ENCODE measurements around the gene UBE4B. TPM values are rescaled to one million over a fixed set of nuclear protein-coding genes. Genes with fewer than 3 reads are reported as not detected.
A peak's percentile ranks its signal among the peaks of the same experiment; 100 is the strongest.

UBE4B gene
- 37.6 TPM for polyA plus RNA-seq (2013)

DNA sequence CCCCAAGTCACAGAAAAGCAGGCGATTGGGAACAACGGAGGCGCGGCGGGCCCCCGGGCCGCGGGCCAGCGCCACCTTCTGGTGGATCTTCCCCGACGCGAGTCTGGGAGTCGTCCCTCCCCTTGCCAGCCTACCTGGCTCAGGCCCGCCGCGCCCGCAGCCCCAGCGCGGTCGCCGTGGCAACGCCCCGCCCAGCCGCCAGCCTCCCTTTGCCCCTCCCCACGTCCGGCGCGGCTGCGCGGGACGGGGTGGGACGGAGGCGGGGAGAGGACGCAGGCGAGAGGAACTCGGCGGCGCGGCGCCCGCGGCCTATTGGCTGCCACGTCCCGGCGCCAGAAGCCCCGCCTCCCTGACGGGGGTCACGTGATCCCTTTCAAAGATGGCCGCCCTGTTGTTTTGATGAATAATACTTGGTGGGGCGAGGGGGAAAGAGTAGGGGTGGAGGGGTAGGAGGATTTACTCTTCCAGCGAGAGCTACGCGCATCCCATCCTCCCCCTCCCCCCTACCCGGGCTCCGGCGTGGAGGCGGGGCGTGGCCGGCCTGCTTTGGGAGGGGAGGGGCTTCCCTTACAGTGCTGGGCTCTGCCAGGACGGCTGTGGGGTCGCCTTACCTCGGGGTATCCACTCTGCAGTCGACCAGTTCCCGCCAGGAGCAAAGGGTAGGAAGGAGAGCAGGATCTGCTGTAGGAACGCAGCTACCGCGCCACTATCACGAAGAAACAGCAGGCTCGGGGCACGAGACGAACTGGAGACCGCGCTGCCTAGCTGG lies at the start of gene UBE4B:
Gene UBE4B (plus strand): TSS at position 369 of the 769 bp plus-strand sequence. CDS start 713 bp downstream, outside the sequence.
- DNase-seq = peak; percentile 98 to 99 (median 99)
- Histone ChIP-seq H3K27me3 (replicated peaks in 2 of 5; ENCODE audit: control insufficient read depth in 4 of 5, insufficient read depth in 5 of 5, low read length in 4 of 5) (no peaks in the 10 kb centered on the region), H3K27ac (ENCODE audit: insufficient read depth in 1 of 2, low read depth in 1 of 2, low read length in 2 of 2, poor library complexity in 1 of 2, severe bottlenecking in 2 of 2) (peak within 1 kb of the TSS; percentile 85 to 93), H3K4me1 (ENCODE audit: control extremely low read depth in 1 of 4, control insufficient read depth in 4 of 4, insufficient read depth in 4 of 4, low read length in 3 of 4) (peaks cover 13 to 23% (median 18%) of the 10 kb centered on the region in 4 experiments), H3K4me3 (ENCODE audit: control insufficient read depth in 1 of 7, extremely low read depth in 1 of 7, insufficient read depth in 4 of 7, low read depth in 2 of 7, low read length in 6 of 7) (peak within 1 kb of the TSS; percentile 93 to 100 (median 98)), H3K36me3 (ENCODE audit: control insufficient read depth in 4 of 4, insufficient read depth in 4 of 4, low read length in 3 of 4) (peaks cover 1 to 6% (median 4%) of the 10 kb centered on the region in 4 experiments), H3K9me3 (ENCODE audit: control extremely low read depth in 1 of 5, control insufficient read depth in 4 of 5, insufficient read depth in 2 of 5, low read depth in 1 of 5, low read length in 4 of 5) (no peaks in the 10 kb centered on the region)
- ChIA-PET POLR2A (interaction anchor here (1.0 kb wide), 1 partner anchor 41 kb away, joined by 4 read pairs; no protein-coding TSS in a partner anchor), CTCF (interaction anchor here (0.5 to 2.2 kb wide), 4 partner anchors 14 to 161 kb away, joined by 3 to 6 read pairs (median 5); partner anchors contain the start of genes LZIC and NMNAT1)
- 0% methylated on average over 50 of the region's 73 CpGs for WGBS (ENCODE audit: insufficient coverage)

DNA sequence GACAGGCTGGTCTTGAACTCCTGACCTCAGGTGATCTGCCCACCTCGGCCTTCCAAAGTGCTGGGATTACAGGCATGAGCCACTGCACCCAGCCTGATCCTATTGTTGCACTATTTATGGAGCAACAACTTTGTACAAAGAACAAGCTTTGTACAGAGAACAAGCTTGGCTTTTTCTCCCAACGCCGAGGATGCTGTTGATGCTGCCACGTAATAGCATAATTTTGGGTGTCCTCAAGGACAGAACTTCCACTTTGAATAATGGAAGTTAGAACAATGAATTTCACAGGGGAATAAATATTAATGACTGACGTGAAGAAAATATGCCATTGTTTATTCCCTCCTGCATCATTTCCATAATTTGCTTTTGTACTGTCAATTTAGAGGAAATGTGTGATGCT lies 48.5 kb upstream of the UBE4B start:
- no peaks in the 10 kb centered on the region for H3K9me3 ChIP-seq (ENCODE audit: control extremely low read depth in 1 of 5, control insufficient read depth in 4 of 5, insufficient read depth in 2 of 5, low read depth in 1 of 5, low read length in 4 of 5)
- H3K27ac ChIP-seq (ENCODE audit: insufficient read depth in 1 of 2, low read depth in 1 of 2, low read length in 2 of 2, poor library complexity in 1 of 2, severe bottlenecking in 2 of 2) = no peak overlapping the region
- no peaks in the 10 kb centered on the region for H3K27me3 ChIP-seq (replicated peaks in 2 of 5; ENCODE audit: control insufficient read depth in 4 of 5, insufficient read depth in 5 of 5, low read length in 4 of 5)
- H3K4me3 ChIP-seq (ENCODE audit: control insufficient read depth in 1 of 7, extremely low read depth in 1 of 7, insufficient read depth in 4 of 7, low read depth in 2 of 7, low read length in 6 of 7) = no peak overlapping the region
- peaks cover 3 to 19% (median 8%) of the 10 kb centered on the region in 4 experiments for H3K36me3 ChIP-seq (ENCODE audit: control insufficient read depth in 4 of 4, insufficient read depth in 4 of 4, low read length in 3 of 4)
- WGBS (ENCODE audit: insufficient coverage) = 96% methylated on average over 4 of the region's 5 CpGs
- H3K4me1 ChIP-seq (ENCODE audit: control extremely low read depth in 1 of 4, control insufficient read depth in 4 of 4, insufficient read depth in 4 of 4, low read length in 3 of 4) = no peaks in the 10 kb centered on the region
- ChIA-PET CTCF (no interaction called here), POLR2A (no interaction called here)
- no peak for DNase-seq

DNA sequence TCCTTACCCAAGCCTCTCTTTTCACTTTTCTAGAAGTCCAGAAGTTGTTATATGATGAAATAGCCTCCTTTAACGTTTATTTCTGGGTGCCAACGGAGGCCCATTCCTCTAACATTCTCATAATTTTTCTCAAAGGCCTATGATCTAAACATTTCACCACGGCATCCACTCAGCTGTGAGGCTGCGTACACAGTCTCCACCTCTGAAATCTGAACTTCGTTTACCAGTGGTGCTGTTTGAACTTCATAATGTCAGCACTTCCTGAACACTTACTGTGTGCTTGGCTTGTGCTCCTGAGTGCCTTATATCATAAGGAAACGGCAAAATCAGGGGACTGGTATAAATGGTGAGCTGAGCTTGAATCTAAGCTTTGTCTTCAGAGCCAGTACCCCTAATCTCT lies 47.8 kb upstream of the UBE4B start:
- H3K27ac ChIP-seq (ENCODE audit: insufficient read depth in 1 of 2, low read depth in 1 of 2, low read length in 2 of 2, poor library complexity in 1 of 2, severe bottlenecking in 2 of 2) = no peak overlapping the region
- CTCF ChIA-PET = no interaction called here
- no peak overlapping the region for H3K4me3 ChIP-seq (ENCODE audit: control insufficient read depth in 1 of 7, extremely low read depth in 1 of 7, insufficient read depth in 4 of 7, low read depth in 2 of 7, low read length in 6 of 7)
- H3K4me1 ChIP-seq (ENCODE audit: control extremely low read depth in 1 of 4, control insufficient read depth in 4 of 4, insufficient read depth in 4 of 4, low read length in 3 of 4) = no peaks in the 10 kb centered on the region
- POLR2A ChIA-PET = no interaction called here
- H3K36me3 ChIP-seq (ENCODE audit: control insufficient read depth in 4 of 4, insufficient read depth in 4 of 4, low read length in 3 of 4) = peaks cover 3 to 19% (median 8%) of the 10 kb centered on the region in 4 experiments
- no peaks in the 10 kb centered on the region for H3K9me3 ChIP-seq (ENCODE audit: control extremely low read depth in 1 of 5, control insufficient read depth in 4 of 5, insufficient read depth in 2 of 5, low read depth in 1 of 5, low read length in 4 of 5)
- no peak for DNase-seq
- H3K27me3 ChIP-seq (replicated peaks in 2 of 5; ENCODE audit: control insufficient read depth in 4 of 5, insufficient read depth in 5 of 5, low read length in 4 of 5) = no peaks in the 10 kb centered on the region
- 75% methylated on average over 5 of the region's 6 CpGs for WGBS (ENCODE audit: insufficient coverage)

DNA sequence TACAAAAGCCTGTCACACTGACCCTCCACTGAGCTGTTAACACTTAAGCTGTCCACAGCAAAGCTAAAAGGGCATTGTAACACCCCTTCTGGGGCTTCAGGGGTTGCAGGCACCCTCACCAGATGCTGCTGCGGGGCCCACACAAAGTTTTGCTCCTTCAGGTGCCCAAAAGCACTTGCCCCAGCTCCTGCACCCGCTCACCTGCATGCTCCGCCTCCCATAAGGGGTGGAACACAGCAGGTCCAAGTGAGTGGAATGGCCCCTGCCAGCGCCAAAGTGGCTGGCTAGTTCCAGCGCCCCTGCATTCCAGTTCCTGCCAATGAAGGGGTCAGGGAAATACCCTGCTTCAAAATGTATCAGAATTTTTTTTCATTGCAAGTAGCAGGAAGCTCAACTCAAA lies 43.0 kb upstream of the UBE4B start:
- no peak overlapping the region for H3K27ac ChIP-seq (ENCODE audit: insufficient read depth in 1 of 2, low read depth in 1 of 2, low read length in 2 of 2, poor library complexity in 1 of 2, severe bottlenecking in 2 of 2)

DNA sequence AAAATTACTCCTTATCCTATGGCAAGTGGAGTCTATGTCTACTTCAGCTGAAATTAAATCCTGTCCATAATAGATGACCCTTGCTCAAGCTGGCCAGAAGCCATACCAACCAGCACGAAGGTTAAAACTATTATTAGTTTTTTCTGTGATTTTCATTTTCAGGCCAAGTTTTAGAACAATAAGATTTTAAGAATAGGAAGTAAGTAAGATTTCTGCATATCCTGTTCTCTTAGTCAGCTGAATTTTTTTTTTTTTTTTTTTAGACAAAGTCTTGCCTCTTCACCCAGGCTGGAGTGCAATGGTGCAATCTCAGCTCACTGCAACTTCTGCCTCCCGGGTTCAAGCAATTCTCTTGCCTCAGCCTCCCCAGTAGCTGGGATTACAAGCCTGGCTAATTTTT lies 41.8 kb upstream of the UBE4B start:
- POLR2A ChIA-PET = interaction anchor here (0.6 kb wide), 1 partner anchor 319 kb away, joined by 3 read pairs; no protein-coding TSS in a partner anchor
- Histone ChIP-seq H3K9me3 (ENCODE audit: control extremely low read depth in 1 of 5, control insufficient read depth in 4 of 5, insufficient read depth in 2 of 5, low read depth in 1 of 5, low read length in 4 of 5) (no peaks in the 10 kb centered on the region), H3K4me1 (ENCODE audit: control extremely low read depth in 1 of 4, control insufficient read depth in 4 of 4, insufficient read depth in 4 of 4, low read length in 3 of 4) (peaks cover 0 to 13% (median 1%) of the 10 kb centered on the region in 4 experiments), H3K27me3 (replicated peaks in 2 of 5; ENCODE audit: control insufficient read depth in 4 of 5, insufficient read depth in 5 of 5, low read length in 4 of 5) (peaks cover 0 to 27% (median 8%) of the 10 kb centered on the region in 5 experiments), H3K4me3 (ENCODE audit: control insufficient read depth in 1 of 7, extremely low read depth in 1 of 7, insufficient read depth in 4 of 7, low read depth in 2 of 7, low read length in 6 of 7) (no peak overlapping the region), H3K36me3 (ENCODE audit: control insufficient read depth in 4 of 4, insufficient read depth in 4 of 4, low read length in 3 of 4) (no peaks in the 10 kb centered on the region), H3K27ac (ENCODE audit: insufficient read depth in 1 of 2, low read depth in 1 of 2, low read length in 2 of 2, poor library complexity in 1 of 2, severe bottlenecking in 2 of 2) (no peak overlapping the region)
- no CpG with 5 or more reads among the region's 2 CpGs for WGBS (ENCODE audit: insufficient coverage)
- CTCF ChIA-PET = interaction anchor here (1.2 kb wide), 1 partner anchor 24 kb away, joined by 3 read pairs; no protein-coding TSS in a partner anchor
- peak in 2 of 3 donors; percentile 28 to 40 for DNase-seq

More for the DNA sequence above, 43.0 kb upstream of the UBE4B start:
- ChIA-PET CTCF (interaction anchor here (1.0 to 1.4 kb wide), 3 partner anchors 26 to 39 kb away, joined by 3 read pairs; no protein-coding TSS in a partner anchor), POLR2A (no interaction called here)
- no peak for DNase-seq
- Histone ChIP-seq H3K4me3 (ENCODE audit: control insufficient read depth in 1 of 7, extremely low read depth in 1 of 7, insufficient read depth in 4 of 7, low read depth in 2 of 7, low read length in 6 of 7) (no peak overlapping the region), H3K4me1 (ENCODE audit: control extremely low read depth in 1 of 4, control insufficient read depth in 4 of 4, insufficient read depth in 4 of 4, low read length in 3 of 4) (peaks cover 0 to 13% (median 1%) of the 10 kb centered on the region in 4 experiments), H3K36me3 (ENCODE audit: control insufficient read depth in 4 of 4, insufficient read depth in 4 of 4, low read length in 3 of 4) (peaks cover 0 to 2% (median 0%) of the 10 kb centered on the region in 4 experiments), H3K27me3 (replicated peaks in 2 of 5; ENCODE audit: control insufficient read depth in 4 of 5, insufficient read depth in 5 of 5, low read length in 4 of 5) (peaks cover 0 to 16% (median 6%) of the 10 kb centered on the region in 5 experiments), H3K9me3 (ENCODE audit: control extremely low read depth in 1 of 5, control insufficient read depth in 4 of 5, insufficient read depth in 2 of 5, low read depth in 1 of 5, low read length in 4 of 5) (no peaks in the 10 kb centered on the region)
- WGBS (ENCODE audit: insufficient coverage) = 96% methylated on average over 5 of the region's 5 CpGs

DNA sequence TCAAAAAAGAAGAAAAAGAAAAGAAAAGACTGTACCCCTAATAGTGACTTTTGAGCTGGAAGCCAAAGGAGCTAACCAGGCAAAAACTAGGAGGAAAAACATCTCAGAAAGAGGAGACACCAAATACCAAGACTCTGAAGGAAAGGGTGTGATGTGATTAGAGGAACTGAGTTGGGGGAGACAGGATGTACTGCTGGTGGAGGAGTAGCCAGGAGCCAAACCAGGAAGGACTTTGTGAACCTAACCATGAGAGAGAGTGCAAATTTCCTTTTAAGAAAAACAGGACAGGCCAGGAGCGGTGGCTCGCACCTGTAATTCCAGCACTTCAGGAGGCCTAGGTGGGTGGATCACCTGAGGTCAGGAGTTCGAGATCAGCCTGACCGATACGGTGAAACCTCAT lies 39.8 kb upstream of the UBE4B start:
- no peak for DNase-seq
- POLR2A ChIA-PET = no interaction called here
- CTCF ChIA-PET = interaction anchor here (1.2 kb wide), 1 partner anchor 43 kb away, joined by 3 read pairs; no protein-coding TSS in a partner anchor

More for the DNA sequence above, 39.8 kb upstream of the UBE4B start:
- Histone ChIP-seq H3K36me3 (ENCODE audit: control insufficient read depth in 4 of 4, insufficient read depth in 4 of 4, low read length in 3 of 4) (no peaks in the 10 kb centered on the region), H3K4me1 (ENCODE audit: control extremely low read depth in 1 of 4, control insufficient read depth in 4 of 4, insufficient read depth in 4 of 4, low read length in 3 of 4) (peaks cover 0 to 26% (median 11%) of the 10 kb centered on the region in 4 experiments), H3K9me3 (ENCODE audit: control extremely low read depth in 1 of 5, control insufficient read depth in 4 of 5, insufficient read depth in 2 of 5, low read depth in 1 of 5, low read length in 4 of 5) (no peaks in the 10 kb centered on the region), H3K4me3 (ENCODE audit: control insufficient read depth in 1 of 7, extremely low read depth in 1 of 7, insufficient read depth in 4 of 7, low read depth in 2 of 7, low read length in 6 of 7) (no peak overlapping the region), H3K27me3 (replicated peaks in 2 of 5; ENCODE audit: control insufficient read depth in 4 of 5, insufficient read depth in 5 of 5, low read length in 4 of 5) (peaks cover 0 to 46% (median 13%) of the 10 kb centered on the region in 5 experiments), H3K27ac (ENCODE audit: insufficient read depth in 1 of 2, low read depth in 1 of 2, low read length in 2 of 2, poor library complexity in 1 of 2, severe bottlenecking in 2 of 2) (no peak overlapping the region)
- WGBS (ENCODE audit: insufficient coverage) = 94% methylated on average over 2 of the region's 5 CpGs
